Mammary epithelial cell (primary cell): ENCODE results near the gene MEGF8.

Source experiments
- CTCF ChIP-seq, 2 donors: IDR thresholded peaks in 1 of 2; conservative IDR thresholded peaks in 1 of 2; 2 replicates each; pipeline ENCODE4 v1.5.1; 2011 to 2012; ENCODE audit warnings: inconsistent platforms in 2 of 2, low read length in 2 of 2, mild to moderate bottlenecking in 2 of 2, control low read depth in 1 of 2, low read depth in 1 of 2; ENCODE audit not compliant: insufficient read depth in 1 of 2; ENCODE audit errors: extremely low read depth in 1 of 2
- EZH2 ChIP-seq: IDR thresholded peaks from 2 replicates; pipeline ENCODE4 v1.6.1; 2012; ENCODE audit warnings: low read length, inconsistent platforms, borderline replicate concordance

DNA sequence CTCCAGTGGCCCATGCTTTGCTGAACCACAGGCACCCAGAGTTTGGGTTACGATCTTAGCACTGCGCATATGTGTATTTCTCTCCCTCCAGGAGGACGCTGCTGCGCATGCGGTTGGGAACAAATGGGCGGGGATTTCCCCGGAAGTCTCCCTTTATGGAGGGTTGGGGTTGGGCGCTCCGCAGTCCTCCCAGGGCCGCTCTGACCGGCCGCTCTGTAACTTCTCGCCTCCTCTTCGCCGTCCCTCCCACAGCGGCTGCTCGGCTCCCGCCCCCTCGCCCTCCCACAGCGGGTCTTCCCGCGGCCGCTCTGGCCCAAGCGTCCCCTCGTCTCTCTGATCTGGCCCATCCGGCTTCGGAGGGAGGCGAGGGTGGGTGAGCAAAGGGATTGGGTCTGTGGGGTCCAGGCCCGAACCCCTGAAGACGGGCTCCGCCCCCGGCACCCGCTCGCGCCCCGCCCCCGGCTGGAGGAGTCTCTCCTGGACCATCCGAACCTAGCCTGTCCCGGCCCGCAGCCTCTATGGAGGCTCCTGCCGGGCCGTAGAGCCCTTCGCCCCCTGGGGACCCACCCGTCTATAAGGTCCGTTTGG lies at the start of gene MEGF8:
- TF ChIP-seq CTCF (conservative IDR thresholded peaks at IDR 0.05 in 1 of 2, IDR thresholded peaks at IDR 0.05 in 1 of 2; ENCODE audit: extremely low read depth in 1 of 2, insufficient read depth in 1 of 2, low read depth in 1 of 2, low read length in 2 of 2) (peak; percentile 93 to 96), EZH2 (no peak)
